Ishikawa (cell line): Measurements from ENCODE around the gene NRG4.

Experiments
- CEBPB ChIP-seq: IDR thresholded peaks from 2 replicates; pipeline ENCODE4 v1.6.1; 2012
- CREB1 ChIP-seq: IDR thresholded peaks from 2 replicates; pipeline ENCODE4 v1.6.1; 2012; ENCODE audit warnings: low read depth
- EP300 ChIP-seq: IDR thresholded peaks from 2 replicates; pipeline ENCODE4 v1.6.1; 2012; ENCODE audit warnings: borderline replicate concordance
- FOXM1 ChIP-seq: IDR thresholded peaks from 2 replicates; pipeline ENCODE4 v1.6.1; 2012; ENCODE audit warnings: low read depth, borderline replicate concordance
- RAD21 ChIP-seq: IDR thresholded peaks from 2 replicates; pipeline ENCODE4 v1.6.1; 2012; ENCODE audit warnings: low read depth
- TAF1 ChIP-seq: IDR thresholded peaks from 2 replicates; pipeline ENCODE4 v1.6.1; 2012; ENCODE audit warnings: low read depth, mild to moderate bottlenecking
- TCF12 ChIP-seq: IDR thresholded peaks from 2 replicates; pipeline ENCODE4 v1.6.1; 2012; ENCODE audit warnings: low read depth
- TEAD4 ChIP-seq: IDR thresholded peaks from 2 replicates; pipeline ENCODE4 v1.6.1; 2012
- YY1 ChIP-seq: IDR thresholded peaks from 2 replicates; pipeline ENCODE4 v1.6.1; 2012; ENCODE audit warnings: low read depth
- ZBTB7A ChIP-seq: IDR thresholded peaks from 2 replicates; pipeline ENCODE4 v1.6.1; 2012; ENCODE audit warnings: low read depth
- TF ChIP-seq, protein P1 (sequence below): IDR thresholded peaks from 2 replicates; pipeline ENCODE4 v1.6.1; 2012; ENCODE audit warnings: low read depth, mild to moderate bottlenecking
- TF ChIP-seq, protein P2 (sequence below): IDR thresholded peaks from 2 replicates; pipeline ENCODE4 v1.6.1; 2012

DNA sequence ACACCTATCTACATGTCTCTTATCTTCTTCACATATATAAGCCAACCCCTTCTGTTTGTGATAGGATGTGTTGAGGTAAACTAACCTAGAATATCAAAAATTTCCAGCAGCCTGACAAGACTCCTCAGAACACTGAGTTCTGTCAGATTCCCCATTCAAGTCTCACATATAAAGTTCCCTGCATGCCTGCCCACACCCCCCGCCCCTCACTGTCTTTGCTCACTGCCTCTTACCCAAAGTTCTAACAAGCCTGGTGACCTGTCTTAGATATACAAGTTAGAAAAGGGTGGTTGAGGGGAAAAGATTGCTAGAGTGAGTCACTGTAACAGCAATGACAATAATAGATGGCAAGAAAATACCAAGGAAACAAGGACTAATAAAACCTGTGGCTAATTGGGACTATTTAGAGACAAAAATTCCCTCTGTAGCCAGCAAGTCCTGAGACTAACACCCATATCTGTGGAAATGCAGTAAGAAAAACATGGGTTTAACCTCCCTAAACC lies 68.5 kb downstream of the NRG4 start:
- TF ChIP-seq, protein P1, sequence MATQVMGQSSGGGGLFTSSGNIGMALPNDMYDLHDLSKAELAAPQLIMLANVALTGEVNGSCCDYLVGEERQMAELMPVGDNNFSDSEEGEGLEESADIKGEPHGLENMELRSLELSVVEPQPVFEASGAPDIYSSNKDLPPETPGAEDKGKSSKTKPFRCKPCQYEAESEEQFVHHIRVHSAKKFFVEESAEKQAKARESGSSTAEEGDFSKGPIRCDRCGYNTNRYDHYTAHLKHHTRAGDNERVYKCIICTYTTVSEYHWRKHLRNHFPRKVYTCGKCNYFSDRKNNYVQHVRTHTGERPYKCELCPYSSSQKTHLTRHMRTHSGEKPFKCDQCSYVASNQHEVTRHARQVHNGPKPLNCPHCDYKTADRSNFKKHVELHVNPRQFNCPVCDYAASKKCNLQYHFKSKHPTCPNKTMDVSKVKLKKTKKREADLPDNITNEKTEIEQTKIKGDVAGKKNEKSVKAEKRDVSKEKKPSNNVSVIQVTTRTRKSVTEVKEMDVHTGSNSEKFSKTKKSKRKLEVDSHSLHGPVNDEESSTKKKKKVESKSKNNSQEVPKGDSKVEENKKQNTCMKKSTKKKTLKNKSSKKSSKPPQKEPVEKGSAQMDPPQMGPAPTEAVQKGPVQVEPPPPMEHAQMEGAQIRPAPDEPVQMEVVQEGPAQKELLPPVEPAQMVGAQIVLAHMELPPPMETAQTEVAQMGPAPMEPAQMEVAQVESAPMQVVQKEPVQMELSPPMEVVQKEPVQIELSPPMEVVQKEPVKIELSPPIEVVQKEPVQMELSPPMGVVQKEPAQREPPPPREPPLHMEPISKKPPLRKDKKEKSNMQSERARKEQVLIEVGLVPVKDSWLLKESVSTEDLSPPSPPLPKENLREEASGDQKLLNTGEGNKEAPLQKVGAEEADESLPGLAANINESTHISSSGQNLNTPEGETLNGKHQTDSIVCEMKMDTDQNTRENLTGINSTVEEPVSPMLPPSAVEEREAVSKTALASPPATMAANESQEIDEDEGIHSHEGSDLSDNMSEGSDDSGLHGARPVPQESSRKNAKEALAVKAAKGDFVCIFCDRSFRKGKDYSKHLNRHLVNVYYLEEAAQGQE = no peak
- TF ChIP-seq CEBPB (no peak), TEAD4 (no peak), TAF1 (no peak), FOXM1 (no peak), YY1 (no peak), EP300 (no peak), RAD21 (no peak), TCF12 (no peak), CREB1 (no peak), ZBTB7A (no peak)
- TF ChIP-seq, protein P2, sequence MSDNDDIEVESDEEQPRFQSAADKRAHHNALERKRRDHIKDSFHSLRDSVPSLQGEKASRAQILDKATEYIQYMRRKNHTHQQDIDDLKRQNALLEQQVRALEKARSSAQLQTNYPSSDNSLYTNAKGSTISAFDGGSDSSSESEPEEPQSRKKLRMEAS = no peak
